CD4-positive, alpha-beta T cell treated with Interferon gamma for 1 hour (primary cell): ENCODE data around the gene FMO1.

ENCODE experiments used
- DNase-seq: peaks from one replicate; pipeline ENCODE4 v3.0.0-alpha.2; 2020

FMO1 gene

DNA sequence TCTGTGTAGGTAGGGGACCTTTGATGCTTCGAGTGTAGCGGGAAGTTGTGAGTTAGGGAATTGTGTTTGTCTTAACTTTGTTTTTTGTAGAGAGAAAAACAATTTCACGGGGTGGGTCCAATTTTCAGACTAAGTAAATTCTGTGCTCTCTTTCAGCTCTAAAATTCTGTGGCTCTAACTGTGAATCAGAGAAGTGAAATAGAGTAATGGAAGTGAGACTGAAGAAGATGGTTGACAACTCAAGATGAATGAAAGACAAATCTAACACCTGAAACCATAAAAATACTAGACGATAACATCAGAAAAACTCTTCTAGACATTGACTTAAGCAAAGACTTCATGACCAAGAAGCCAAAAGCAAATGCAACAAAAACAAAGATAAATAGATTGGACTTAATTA, 4.4 kb upstream of the FMO1 start:
- DNase-seq, result no peak

- no peak for DNase-seq
These were observed 2.7 kb upstream of the FMO1 start for GRCh38 chr1:171245458-171246064.

DNA sequence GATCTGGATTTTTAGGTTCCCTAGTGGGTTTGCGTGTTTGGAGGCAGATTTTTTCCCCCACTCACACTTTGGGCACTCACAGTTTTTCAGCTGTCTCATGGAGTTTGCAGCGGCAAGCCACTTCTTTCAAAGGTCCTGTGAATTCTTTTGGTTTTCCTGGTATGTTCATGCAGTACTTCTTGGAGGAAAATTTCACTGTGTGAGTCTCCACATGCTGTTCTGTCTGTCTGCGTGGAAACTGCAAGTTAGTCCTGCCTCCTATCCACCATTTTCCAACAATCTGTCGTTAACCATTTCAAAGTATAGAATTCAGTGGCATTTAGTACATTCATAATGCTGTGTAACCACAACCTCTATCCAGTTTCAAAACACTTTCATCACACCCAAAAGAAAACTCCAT, 793 bp upstream of the FMO1 start:
- no peak for DNase-seq

DNA sequence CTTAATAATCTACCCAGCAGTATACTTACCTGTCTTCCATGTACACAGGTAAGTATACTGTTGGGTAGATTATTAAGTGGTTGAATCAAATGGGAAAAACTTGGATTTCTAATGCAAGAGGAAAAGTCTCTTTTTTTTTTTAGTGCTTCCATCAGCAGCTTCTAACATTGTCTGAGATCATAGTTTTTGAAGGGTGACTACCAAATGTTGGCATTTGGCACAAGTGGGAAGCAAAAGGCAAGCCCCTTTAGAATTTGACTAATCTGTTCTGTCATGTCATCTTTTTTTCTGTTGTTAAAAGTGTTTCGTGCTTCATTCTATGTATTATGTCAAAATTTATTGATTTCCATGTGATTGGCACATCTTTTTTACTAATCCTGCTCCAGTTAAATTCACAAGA, 547 bp downstream of the FMO1 start:
- DNase-seq, result no peak

DNA sequence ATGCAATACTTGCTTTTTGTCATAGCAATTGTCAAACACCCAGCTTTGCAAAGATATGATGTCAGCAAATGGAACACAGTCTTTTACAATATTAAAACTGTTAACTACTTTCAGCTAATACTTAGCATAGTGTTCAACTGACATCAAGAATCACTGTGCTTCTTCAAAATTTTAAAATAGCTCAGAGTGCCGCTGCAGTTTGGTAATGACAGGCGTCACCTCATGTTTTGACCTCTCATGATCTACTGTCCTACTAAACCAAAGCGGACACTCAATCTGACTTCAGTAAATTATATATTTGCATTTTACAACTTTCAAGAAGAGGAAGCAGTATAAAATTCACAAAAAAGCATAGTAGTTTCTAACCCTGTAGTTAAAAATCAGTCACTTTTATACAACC, 2.0 kb downstream of the FMO1 start:
- DNase-seq, result no peak

DNA sequence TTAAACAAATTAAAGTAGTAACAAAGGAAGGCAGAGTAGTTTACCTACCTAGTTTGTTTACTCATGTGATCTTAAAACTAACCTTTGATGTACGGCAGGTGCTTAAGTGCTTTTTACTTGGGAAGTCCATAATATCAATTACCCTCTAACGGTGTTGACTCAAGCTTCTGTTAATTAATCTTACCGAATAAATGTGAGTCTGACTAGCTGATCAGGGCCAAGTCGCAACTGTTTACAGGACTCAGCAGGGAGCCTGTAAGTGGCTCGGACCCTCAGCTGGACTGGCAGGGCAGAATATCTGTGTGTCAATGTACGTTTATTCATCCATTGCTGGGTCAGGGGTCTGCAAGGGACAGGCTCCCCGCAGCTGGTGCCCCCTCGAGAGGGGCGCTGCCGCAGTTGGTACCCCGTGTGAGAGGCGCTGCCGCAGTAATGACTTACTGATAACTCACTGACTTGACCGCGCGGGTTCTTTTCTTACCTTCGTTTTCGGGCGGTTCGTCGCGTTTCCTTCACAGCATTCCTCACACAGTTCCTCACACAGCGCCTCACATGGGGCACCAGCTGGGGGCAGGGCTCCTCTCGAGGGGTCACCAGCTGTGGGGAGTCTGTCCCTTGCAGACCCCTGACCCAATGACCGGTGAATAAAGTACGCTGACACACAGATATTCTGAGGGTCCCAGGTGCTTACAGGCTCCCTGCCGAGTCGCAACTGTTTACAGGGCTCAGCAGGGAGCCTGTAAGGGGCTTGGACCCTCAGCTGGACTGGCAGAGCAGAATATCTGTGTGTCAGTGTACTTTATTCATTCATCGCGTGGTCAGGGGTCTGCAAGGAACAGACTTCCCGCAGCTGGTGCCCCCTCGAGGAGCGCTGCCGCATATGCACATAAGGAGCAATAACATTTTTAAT, 3.0 kb downstream of the FMO1 start:
- peak; percentile 16 for DNase-seq

- no peak for DNase-seq
These were observed 3.6 kb downstream of the FMO1 start for GRCh38 chr1:171251952-171252300.

- DNase-seq, result peak; percentile 43
These were observed 4.2 kb downstream of the FMO1 start for GRCh38 chr1:171252482-171252881.

DNA sequence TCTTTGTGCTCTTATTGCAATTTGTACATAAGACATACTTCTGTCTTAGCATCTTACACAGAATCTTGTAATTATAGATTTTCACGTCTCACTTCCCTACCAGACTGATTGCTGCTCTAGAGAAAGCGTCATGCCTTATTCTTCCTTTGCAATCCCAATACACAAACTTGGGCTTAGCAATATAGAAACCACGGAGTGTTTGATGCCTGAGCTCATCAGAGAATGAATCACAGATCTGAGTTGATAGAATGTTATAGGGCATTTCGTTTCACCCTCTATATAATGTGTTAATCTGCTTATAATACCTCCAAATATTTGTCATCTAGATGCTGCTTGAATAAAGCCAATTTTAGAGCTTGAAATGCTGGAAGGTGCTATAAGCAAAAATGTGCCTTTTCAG, 6.6 kb downstream of the FMO1 start:
- DNase-seq, result no peak

GRCh38 chr1:171256940-171257606, 8.8 kb downstream of the FMO1 start:
- DNase-seq, result no peak

DNA sequence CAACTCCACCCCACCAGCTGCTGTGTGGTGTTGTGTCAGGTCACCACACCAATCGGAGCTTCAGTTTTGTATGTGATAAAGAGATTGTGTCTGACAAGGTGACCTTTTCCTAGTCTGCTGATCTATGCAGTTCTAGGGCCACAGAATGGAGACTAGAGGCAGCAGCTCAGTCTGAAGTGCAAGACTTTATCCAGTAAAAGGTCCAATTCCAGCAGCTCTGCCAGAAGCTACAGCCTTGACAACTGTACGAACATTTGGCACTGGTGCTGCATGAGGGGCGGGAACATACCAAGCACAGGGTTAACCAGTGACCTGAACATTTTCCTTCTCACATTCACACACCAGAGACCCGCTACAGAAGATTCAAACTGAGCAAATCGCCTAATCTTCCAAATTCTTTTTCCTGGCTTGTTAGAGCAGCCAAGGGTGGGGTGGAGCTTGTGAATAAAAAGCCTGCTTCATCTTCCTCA, 9.3 kb downstream of the FMO1 start:
- no peak for DNase-seq

- no peak for DNase-seq
These were observed 10.1 kb downstream of the FMO1 start for GRCh38 chr1:171258429-171258828.

GRCh38 chr1:171258943-171259342, 10.6 kb downstream of the FMO1 start:
- no peak for DNase-seq

DNA sequence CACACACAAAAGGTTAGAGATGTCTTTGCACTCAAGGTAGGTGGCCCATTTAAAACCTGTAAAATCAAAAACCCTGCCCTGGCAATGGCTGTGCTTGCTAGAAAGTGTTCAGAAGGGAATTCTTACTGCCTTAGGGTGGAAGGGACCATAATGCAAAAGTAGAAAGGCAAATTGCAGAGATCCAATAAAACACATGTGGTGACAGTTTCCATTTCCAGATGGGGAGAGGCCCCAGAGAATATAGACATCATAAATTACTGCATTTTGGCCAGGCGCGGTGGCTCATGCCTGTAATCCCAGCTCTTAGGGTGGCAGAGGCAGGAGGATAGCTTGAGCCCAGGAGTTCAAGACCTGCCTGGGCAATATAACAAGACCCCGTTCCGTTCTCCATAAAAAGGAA, 13.0 kb downstream of the FMO1 start:
- DNase-seq, result no peak

DNA sequence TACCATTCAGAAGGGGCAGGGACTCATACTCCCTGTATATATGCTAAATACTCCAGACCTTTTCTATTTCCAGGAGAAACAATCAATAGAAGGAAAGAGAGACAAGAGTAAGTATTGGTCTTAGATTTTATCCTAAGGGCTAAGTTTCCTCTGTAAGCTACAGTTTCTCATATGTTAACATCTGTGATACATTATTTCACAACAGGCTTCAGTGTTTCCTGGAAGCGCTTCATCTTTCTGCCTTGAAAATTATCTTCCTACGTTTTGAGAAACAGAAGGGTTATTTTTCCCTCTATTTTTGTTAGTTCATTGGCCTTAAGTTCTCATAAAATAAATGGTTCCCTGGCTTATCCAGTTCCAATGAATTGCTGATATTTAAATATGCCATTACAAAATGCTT, 15.6 kb downstream of the FMO1 start:
- no peak for DNase-seq

GRCh38 chr1:171265686-171266085, 17.4 kb downstream of the FMO1 start:
- DNase-seq, result no peak

- no peak for DNase-seq
These were observed 18.6 kb downstream of the FMO1 start for GRCh38 chr1:171266930-171267329.

- no peak for DNase-seq
These were observed 19.1 kb downstream of the FMO1 start for GRCh38 chr1:171267391-171267790.

- DNase-seq, result no peak
These were observed 22.5 kb downstream of the FMO1 start for GRCh38 chr1:171270806-171271205.

GRCh38 chr1:171277534-171277933, 29.2 kb downstream of the FMO1 start:
- no peak for DNase-seq

DNA sequence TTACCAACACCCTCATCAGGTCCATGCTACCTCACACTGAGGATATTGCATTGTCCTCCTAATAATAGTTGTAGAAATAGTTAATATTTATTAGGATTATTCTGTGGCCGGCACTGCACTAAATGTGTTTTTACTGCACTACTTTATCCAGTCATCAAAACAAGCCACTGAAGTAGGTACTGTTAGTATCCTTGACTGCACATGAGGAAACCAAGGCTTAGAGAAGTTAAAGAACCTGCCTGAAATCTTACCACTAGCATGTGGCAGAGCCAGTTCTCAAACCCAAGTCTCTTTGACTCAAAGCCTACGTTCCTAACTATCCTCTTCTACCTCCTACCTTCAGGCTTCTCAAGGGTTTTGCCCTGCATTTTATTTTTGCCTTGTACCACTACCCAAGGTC, 30.9 kb downstream of the FMO1 start:
- DNase-seq, result no peak

DNA sequence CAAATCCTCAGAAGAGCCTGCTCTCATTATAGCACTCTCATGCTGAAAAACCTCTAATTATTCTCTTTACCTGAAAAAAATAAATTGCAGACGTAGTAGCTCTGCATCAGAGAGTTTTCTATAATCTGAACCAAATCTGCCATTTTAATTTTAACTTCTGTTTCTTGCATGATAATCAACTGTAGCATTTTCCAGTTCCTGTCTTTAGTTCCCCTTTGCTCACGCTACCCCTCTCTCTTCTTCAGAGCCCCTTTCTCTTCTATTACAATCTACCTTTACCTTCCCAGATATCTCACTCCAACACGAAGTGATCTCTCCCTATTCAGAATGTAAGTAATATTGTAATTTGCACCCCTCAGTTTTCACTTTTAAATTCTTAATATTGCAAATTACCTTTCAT, 31.4 kb downstream of the FMO1 start:
- no peak for DNase-seq

DNA sequence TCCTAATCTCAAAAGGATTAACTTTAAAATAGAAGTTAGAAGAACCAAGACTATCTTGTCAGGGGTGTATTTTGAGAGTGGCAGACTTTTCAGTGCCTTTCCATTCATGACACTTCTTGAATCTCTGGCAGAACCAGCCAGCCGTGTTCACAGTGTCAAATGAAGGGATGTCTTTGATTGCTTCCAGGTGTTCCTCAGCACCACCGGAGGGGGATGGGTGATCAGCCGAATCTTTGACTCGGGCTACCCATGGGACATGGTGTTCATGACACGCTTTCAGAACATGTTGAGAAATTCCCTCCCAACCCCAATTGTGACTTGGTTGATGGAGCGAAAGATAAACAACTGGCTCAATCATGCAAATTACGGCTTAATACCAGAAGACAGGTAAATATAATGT, 32.3 kb downstream of the FMO1 start:
- no peak for DNase-seq
